SJSA1 (cell line): ENCODE measurements around the gene DGLUCY. TPM values are rescaled to one million over a fixed set of nuclear protein-coding genes. Genes with fewer than 3 reads are reported as not detected.
"Not testable (repeated sequence)": the region's sequence is repeated elsewhere in the genome, so short reads cannot be mapped to it uniquely, and the experiment has no call there.

Experiments used
- DNase-seq, 2 experiments: peaks; one replicate each; pipeline ENCODE4 v3.0.0-alpha.2; 2015 to 2020; ENCODE audit warnings: low spot score in 2 of 2, low read depth in 1 of 2
- H3K27ac ChIP-seq: fragments of 250-450 bp; sonication (Bioruptor Pico); 2 replicates; pipeline ENCODE4 v1.5.1; 2020; ENCODE audit warnings: mild to moderate bottlenecking, moderate library complexity
- H3K27me3 ChIP-seq: fragments of 250-450 bp; sonication (Bioruptor Pico); replicated peaks from 2 replicates; pipeline ENCODE4 v1.5.1; 2020; ENCODE audit warnings: mild to moderate bottlenecking, moderate library complexity
- H3K36me3 ChIP-seq: fragments of 250-450 bp; sonication (Bioruptor Pico); 2 replicates; pipeline ENCODE4 v1.5.1; 2020; ENCODE audit warnings: mild to moderate bottlenecking
- H3K4me1 ChIP-seq: fragments of 250-450 bp; sonication (Bioruptor Pico); replicated peaks from 2 replicates; pipeline ENCODE4 v1.6.1; 2021; ENCODE audit warnings: mild to moderate bottlenecking
- H3K4me3 ChIP-seq: fragments of 250-450 bp; sonication (Bioruptor Pico); 2 replicates; pipeline ENCODE4 v1.5.1; 2020; ENCODE audit warnings: mild to moderate bottlenecking
- H3K9me3 ChIP-seq: fragments of 250-450 bp; sonication (Bioruptor Pico); replicated peaks from 2 replicates; pipeline ENCODE4 v1.5.1; 2020; ENCODE audit warnings: mild to moderate bottlenecking
- total RNA-seq: library from RNA; depleted of rRNA; stranded (reverse); fragments of >200 nt; shearing (Covaris generic); gene quantifications from 2 replicates; pipeline ENCODE4 v1.2.3, GENCODE V29; 2014

DGLUCY gene
- total RNA-seq, 1 experiment from 2014 or later = 11.8 TPM

DNA sequence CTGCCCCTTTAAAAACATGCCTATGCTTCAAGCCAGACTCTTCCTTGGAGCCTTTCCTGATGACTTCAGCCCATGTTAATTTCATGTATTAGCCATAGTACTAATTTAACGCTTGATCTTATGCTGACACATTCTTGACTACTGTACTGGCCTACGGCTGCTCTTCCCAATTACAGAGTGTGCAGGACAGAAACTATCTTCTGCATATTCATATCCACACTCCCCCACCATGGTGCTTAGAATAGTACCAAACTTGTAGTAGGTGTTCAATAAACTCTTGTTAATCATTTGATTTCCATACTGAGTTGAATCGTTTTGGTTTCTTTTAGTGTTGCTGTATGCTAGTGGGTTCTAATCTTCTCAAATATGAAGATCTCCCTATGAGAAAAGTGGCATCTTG, 21.8 kb upstream of the DGLUCY start:
- H3K36me3 ChIP-seq = no peaks in the 10 kb centered on the region
- H3K27ac ChIP-seq = no peak overlapping the region
- H3K9me3 ChIP-seq = no peaks in the 10 kb centered on the region

DNA sequence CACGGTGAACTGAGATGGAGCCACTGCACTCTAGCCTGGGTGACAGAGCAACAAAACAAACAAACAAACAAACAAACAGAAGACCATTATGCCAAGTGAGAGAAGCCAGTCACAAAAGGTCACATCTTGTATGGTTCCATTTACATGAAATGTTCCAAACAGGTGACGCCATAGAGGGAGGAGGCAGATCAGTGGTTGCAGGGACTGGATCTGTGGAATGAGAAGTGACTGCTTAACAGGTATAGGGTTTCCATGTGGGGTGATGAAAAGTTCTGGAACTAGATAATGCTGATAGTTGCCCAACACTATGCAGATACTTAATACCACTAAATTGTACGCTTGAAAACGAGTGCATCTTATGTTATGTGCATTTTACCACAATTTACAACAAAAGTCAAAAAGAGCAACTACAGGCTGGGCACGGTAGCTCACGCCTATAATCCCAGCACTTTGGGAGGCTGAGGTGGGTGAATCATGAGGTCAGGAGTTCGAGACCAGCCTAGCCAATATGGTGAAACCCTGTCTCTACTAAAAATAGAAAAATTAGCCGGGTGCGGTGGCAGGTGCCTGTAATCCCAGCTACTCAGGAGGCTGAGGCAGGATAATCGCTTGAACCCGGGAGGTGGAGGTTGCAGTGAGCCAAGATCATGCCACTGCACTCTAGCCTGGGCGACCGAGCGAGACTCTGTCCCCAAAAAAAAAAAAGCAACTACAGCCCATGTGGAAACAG, 20.0 kb upstream of the DGLUCY start:
- H3K9me3 ChIP-seq, H3K4me3 ChIP-seq, H3K27me3 ChIP-seq, H3K27ac ChIP-seq, H3K4me1 ChIP-seq, H3K36me3 ChIP-seq, DNase-seq: not testable (repeated sequence)

More for the DNA sequence above, 21.8 kb upstream of the DGLUCY start:
- DNase-seq = no peak
- Histone ChIP-seq H3K4me3 (no peak overlapping the region), H3K27me3 (no peaks in the 10 kb centered on the region), H3K4me1 (no peaks in the 10 kb centered on the region)

DNA sequence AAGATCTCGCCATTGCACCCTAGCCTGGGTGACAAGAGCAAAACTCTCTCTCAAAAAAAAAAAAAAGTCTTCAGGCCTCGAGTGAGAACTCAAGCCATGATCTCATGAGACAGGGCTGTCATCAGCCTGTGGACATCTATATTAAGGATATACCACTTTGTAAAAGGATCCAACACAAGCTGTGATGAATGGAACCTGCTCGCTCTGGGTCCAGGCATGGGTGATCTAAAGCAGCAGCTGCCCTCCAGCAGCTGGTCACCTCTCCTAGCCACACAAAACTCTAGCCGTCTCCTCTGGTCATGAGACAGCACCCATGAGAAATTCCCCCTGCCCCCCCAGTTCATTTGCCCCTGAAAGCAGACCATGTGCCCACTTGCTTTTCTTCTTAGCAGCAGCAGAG, 19.1 kb upstream of the DGLUCY start:
- H3K9me3 ChIP-seq = no peaks in the 10 kb centered on the region
- no peaks in the 10 kb centered on the region for H3K27me3 ChIP-seq
- no peak for DNase-seq
- no peak overlapping the region for H3K4me3 ChIP-seq
- no peaks in the 10 kb centered on the region for H3K36me3 ChIP-seq
- H3K27ac ChIP-seq = no peak overlapping the region
- no peaks in the 10 kb centered on the region for H3K4me1 ChIP-seq

DNA sequence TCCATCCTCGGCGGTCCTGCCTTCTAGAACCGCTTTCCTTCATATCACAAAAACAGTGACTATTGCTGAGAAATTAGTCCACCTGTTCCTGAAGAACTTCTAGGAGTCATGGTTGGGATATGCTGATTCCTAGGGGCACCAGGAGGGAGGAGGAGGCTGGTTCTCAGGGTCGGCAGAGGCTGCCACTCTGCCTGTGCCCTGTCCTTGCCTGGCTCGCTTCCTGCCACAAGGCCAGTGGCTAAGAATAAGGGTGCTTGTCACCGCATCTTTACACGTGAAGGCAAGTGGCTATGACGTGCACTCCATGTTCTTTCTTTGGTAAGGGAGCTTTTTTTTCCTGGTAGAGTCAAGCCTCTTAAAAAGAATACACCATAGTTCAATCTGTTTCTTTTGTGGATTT, 18.7 kb upstream of the DGLUCY start:
- H3K27ac ChIP-seq = no peak overlapping the region
- H3K4me3 ChIP-seq = no peak overlapping the region
- H3K36me3 ChIP-seq = no peaks in the 10 kb centered on the region

DNA sequence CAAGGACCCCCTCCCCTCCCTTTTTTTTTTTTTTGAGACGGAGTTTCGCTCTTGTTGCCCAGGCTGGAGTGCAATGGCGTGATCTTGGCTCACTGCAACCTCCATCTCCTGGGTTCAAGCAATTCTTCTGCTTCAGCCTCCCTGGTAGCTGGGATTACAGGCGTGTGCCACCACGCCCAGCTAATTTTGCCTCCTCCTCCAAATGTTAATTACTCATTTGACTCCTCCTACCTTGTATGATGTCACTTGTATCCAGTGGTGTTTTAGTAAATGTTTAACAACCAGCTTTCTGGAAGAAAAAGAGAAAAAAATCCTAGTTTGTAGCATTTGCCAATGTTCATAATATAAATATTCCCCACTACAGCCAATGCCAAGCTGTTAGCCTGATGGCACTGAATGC, 16.2 kb upstream of the DGLUCY start:
- not testable (repeated sequence) for H3K27ac ChIP-seq, H3K36me3 ChIP-seq, DNase-seq, H3K9me3 ChIP-seq, H3K4me3 ChIP-seq, H3K27me3 ChIP-seq, H3K4me1 ChIP-seq

More for the DNA sequence above, 18.7 kb upstream of the DGLUCY start:
- no peak for DNase-seq
- H3K9me3 ChIP-seq = no peaks in the 10 kb centered on the region
- H3K4me1 ChIP-seq = no peaks in the 10 kb centered on the region
- H3K27me3 ChIP-seq = no peaks in the 10 kb centered on the region

DNA sequence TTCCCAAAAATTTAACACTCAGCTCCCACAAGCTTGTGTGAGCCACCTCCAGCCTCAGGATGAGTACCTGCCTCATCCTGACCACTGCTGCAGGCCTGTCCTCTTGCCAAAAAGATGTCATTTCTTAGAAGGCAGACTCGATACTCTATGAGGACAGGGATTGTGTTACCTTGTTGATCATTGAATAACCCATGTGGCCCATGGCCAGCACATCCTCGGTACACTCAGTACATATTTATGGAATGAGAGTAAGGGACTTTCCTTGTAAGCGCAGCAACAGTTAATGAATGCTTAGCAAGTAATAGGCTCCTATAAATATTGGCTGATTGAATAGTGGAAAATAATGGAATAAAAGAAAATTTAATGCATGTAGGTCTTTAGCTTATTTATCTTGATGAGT, 15.3 kb upstream of the DGLUCY start:
- H3K27ac ChIP-seq = no peak overlapping the region
- no peaks in the 10 kb centered on the region for H3K4me1 ChIP-seq
- no peaks in the 10 kb centered on the region for H3K27me3 ChIP-seq
- no peaks in the 10 kb centered on the region for H3K36me3 ChIP-seq
- H3K4me3 ChIP-seq = no peak overlapping the region
- H3K9me3 ChIP-seq = no peaks in the 10 kb centered on the region
- DNase-seq = no peak

DNA sequence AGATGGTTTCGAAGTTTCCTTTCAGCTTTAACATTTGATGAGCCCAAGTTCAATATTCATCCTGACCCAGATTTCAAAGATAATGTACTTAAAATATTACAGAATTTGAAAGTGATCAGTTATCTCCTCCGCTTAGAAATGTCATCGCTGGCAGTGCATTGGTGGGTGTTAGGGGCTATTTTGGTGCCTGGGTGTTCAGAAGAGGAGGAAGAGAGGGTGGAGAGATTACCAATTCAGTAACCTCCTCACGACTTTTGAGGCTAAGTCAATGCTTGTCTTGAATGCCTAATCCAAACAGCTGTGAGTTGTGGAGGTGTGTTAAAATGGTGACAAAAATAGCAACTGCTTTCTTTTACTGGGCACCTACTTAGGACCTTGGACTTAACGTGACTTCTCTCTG, 13.8 kb upstream of the DGLUCY start:
- Histone ChIP-seq H3K9me3 (no peaks in the 10 kb centered on the region), H3K27me3 (no peaks in the 10 kb centered on the region), H3K4me3 (no peak overlapping the region), H3K36me3 (no peaks in the 10 kb centered on the region), H3K4me1 (no peaks in the 10 kb centered on the region), H3K27ac (no peak overlapping the region)
- DNase-seq = no peak

DNA sequence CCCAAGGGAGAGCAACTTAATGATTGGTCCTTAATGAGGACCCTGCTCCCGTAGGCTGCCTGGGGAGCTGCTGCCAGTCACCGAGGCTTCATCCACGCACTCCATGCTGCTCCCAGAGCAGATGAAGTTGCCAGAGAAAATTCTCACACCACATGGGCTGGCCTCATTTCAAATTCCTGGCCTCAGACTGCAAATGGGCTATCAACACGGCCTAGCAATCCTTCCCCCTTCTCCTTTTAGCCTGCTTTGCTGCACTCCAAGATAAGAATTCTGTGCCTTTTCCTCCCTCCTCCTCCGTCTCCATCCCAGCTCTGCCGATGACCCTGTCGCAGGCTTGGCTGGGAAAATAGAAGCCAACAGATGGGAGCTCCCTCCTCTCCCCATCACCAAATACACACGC, 10.8 kb upstream of the DGLUCY start:
- H3K4me3 ChIP-seq = no peak overlapping the region

DNA sequence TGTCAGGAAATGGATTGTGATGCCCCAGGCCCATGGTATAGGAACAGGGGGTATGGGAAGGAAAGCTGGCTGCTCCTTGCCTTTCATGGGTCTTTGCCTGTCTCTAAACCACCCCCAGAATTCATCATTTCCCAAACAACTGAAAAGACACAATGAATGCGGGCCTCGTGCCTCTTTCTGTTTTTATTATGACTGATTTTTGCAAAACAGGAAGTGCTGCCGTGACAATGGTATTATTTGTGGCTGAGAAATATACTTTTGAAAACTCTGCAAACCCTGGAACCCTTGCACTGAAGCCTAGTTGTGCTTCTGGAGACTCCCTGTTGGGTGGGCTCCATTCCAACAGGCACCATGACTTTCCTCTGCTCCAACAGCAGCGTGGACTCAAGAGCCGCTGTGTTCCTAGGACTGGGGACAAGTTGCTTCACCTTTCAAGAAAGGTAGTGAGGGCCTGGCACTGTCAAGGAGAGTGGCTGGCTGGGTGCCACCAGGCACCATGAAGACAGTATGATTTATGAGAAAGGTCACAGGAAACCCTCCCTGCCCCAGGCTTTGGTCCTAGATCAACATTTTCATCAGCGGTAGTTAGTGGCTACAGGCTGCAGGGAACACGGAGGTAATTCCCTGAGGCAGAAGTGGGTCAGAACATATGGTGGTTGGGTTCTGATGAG, 4.8 kb upstream of the DGLUCY start:
- Histone ChIP-seq H3K9me3 (no peaks in the 10 kb centered on the region), H3K4me3 (no peak overlapping the region), H3K4me1 (peaks cover 15% of the 10 kb centered on the region), H3K27ac (no peak overlapping the region), H3K27me3 (no peaks in the 10 kb centered on the region), H3K36me3 (no peaks in the 10 kb centered on the region)
- no peak for DNase-seq

More for the DNA sequence above, 10.8 kb upstream of the DGLUCY start:
- Histone ChIP-seq H3K27me3 (no peaks in the 10 kb centered on the region), H3K36me3 (no peaks in the 10 kb centered on the region), H3K4me1 (no peaks in the 10 kb centered on the region), H3K27ac (no peak overlapping the region), H3K9me3 (no peaks in the 10 kb centered on the region)
- DNase-seq = no peak

DNA sequence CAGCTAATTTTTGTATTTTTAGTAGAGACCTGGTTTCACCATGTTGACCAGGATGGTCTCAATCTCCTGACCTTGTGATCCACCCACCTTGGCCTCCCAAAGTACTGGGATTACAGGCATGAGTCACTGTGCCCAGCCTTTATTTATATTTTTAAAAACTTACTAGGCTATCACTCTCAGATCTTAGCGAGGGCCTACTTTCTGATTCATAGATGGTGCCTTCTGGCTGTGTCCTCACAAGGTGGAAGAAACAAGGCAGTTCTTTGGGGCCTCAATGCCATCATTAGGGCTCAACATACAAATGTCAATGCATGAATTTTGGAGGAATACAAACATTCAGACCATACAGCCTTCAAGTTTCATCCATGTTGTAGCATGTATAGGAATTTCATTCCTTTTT, 2.4 kb upstream of the DGLUCY start:
- H3K4me3 ChIP-seq = no peak overlapping the region
- H3K9me3 ChIP-seq = no peaks in the 10 kb centered on the region
- DNase-seq = no peak
- no peak overlapping the region for H3K27ac ChIP-seq
- no peaks in the 10 kb centered on the region for H3K36me3 ChIP-seq
- no peaks in the 10 kb centered on the region for H3K27me3 ChIP-seq
- H3K4me1 ChIP-seq = peaks cover 34% of the 10 kb centered on the region

DNA sequence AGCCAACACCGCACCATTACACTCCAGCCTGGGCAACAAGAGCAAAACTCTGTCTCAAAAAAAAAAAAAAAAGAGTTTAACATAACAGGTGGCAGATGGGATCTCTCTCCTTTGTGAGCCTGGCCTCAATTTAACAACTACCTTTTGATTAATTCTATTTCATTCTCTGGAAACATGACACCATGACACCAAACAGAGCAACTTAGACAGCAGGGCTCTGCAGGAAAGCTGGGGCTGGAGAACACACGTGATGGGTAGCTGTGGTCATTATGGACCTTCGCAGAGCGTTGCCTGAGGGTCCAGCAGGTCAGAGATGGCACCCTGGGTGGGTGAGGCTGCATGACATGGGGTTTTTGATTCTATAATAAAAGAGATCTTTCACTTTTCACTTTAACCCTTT, 1.7 kb upstream of the DGLUCY start:
- no peak for DNase-seq
- Histone ChIP-seq H3K36me3 (no peaks in the 10 kb centered on the region), H3K9me3 (no peaks in the 10 kb centered on the region), H3K4me3 (no peak overlapping the region), H3K27me3 (no peaks in the 10 kb centered on the region), H3K4me1 (peaks cover 34% of the 10 kb centered on the region), H3K27ac (no peak overlapping the region)

DNA sequence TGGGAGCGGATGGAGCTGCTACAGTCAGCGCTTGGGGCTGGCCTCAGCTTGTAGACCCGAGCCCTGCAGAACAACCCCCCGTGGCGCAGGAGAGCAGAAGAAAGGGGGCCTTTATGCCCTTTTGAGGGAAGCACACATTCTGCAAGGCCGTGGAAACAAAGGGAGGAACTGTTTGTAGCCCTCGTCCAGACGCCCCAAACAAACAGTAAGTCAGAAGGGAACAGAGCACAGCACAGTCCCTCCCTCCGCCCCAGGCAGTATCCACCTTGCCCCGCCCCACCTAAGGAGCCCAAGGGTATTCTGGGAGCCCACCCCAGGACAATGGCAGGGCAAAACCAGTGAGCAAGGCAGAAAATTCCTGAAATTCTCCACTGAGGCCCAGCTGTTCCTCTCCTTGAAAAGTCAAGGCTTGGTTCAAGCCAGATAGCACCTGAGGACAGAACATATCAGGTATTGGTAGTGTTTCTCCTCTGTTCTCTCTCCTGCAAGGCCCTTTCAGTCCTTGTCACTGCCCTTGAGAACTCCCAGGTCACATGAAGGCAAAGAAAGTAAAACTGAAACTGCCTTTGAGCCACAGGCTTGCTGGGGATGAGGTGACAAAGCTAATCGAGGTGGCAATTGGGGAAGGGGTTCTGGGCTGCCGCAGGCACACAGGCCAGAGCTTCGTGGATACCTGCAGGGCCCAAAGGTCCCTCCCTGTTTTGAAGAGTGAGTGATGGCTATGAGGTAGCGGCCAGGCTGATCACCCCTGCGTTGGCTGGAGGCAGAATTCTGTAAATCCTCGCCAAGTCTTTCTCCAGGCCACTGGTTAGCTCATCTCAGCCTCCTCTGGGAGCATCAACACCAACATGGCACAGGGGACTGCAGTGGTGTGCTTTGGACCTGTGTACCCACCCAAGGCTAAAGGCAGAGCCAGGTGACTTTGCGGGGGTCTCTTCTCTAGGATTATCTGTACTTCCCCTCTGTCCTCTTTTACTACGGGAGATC, 499 bp downstream of the DGLUCY start:
- Histone ChIP-seq H3K4me1 (peaks cover 29% of the 10 kb centered on the region), H3K27ac (peak overlapping the region; percentile 57), H3K27me3 (no peaks in the 10 kb centered on the region), H3K4me3 (peak overlapping the region; percentile 41), H3K9me3 (no peaks in the 10 kb centered on the region), H3K36me3 (no peaks in the 10 kb centered on the region)
- peak; percentile 68 to 78 for DNase-seq

DNA sequence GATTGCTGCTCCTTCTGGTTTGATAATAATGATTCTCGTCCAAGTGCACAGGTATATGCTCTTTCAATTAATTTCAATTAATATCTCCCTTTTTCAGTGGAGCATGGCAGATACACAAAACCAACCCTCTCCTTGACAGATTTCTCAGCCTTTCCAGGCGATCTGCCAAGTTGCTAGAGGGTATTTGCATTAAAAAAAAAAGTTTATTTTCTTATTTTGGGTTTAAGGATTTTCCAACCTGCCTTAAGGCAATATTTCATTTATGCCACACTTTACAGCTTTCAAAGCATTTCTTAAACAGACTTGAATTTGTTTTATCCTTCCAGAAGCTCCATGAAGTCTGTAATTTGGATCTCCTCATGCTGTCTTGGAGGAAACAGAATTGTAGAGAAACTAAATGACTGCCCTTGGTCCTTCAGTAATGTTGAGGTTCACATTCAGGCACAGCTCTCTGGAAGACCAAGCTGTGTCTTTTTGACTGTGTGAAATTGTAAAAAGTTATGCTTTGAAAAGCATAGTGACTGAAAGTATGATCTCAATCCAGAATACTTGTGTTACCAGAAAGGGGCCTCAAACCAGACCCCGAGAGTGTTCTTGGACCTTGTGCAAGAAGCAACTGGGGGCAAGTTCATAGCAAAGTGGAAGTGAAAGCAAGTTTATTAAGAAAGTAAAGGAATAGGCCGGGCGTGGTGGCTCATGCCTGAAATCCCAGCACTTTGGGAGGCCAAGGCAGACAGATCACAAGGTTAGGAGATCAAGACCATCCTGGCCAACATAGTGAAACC, 2.3 kb downstream of the DGLUCY start:
- Histone ChIP-seq H3K9me3 (no peaks in the 10 kb centered on the region), H3K36me3 (no peaks in the 10 kb centered on the region), H3K4me3 (no peak overlapping the region), H3K4me1 (peaks cover 29% of the 10 kb centered on the region), H3K27me3 (no peaks in the 10 kb centered on the region), H3K27ac (no peak overlapping the region)
- DNase-seq = peak in 1 of 2 experiments; percentile 31
